ENCODE measurements around the gene LY6G6D.

LY6G6D gene

DNA sequence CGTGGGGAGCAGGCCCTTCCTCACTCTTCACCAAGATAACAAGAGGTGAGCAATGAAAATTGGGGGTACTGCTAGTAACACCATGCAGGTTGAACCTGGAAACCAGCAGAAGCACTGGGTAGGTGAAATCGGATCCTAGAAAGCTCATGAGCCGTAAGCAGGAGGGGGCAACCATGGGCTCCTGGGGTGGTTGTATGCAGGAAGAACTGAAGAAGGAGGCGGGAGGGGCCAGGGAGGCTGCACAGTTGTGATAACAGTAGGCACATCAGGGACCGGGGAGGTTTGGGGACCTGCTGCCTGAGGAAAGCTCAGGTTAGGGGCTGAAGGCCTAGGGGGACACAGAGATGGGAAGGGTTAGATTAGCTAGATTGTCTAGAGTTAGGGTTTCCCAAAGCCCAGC, 28.7 kb upstream of the LY6G6D start:
- Histone ChIP-seq H3K4me2 (ENCODE audit: low read depth, low read length) (no peak overlapping the region), H2AFZ (ENCODE audit: low read length) (no peak overlapping the region)

DNA sequence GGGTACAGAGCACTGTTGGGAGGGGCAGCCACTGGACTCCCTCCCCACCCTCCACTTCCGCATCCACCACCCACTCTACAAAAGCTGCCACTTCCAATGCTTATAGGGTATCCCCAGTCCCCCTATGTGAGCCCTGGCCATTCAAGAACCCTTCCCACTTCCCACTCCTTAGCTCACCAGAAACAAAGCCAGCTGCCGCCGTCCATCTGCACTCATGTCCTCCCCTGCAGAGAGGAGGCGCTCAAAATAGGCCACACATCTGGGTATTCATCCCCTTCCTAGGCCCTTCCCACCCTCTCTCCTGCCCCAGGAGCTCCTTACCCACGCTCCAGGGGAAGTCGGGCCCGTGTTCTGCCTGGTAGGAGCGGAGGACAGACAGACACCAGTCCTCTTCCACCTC, 27.8 kb upstream of the LY6G6D start:
- Histone ChIP-seq H3K36me3 (replicated peaks; ENCODE audit: insufficient read depth, low read length) (no peaks in the 10 kb centered on the region), H3K27me3 (replicated peaks; ENCODE audit: insufficient read depth, low read length) (no peaks in the 10 kb centered on the region), H3F3A (ENCODE audit: insufficient read depth, low read length) (no peaks in the 10 kb centered on the region), H3K79me2 (ENCODE audit: low read length) (no peaks in the 10 kb centered on the region), H4K20me1 (ENCODE audit: insufficient read depth, low read length) (no peaks in the 10 kb centered on the region), H2AFZ (ENCODE audit: low read length) (no peak overlapping the region), H3K4me2 (ENCODE audit: low read depth, low read length) (no peak overlapping the region), H3K9me2 (replicated peaks; ENCODE audit: insufficient read depth, low read length) (no peaks in the 10 kb centered on the region), H3K27ac (ENCODE audit: low read length) (no peak overlapping the region), H3K9me3 (replicated peaks; ENCODE audit: insufficient read depth, low read length) (no peaks in the 10 kb centered on the region), H3K4me3 (ENCODE audit: low read length) (no peak overlapping the region), H3K4me1 (ENCODE audit: low read length) (no peaks in the 10 kb centered on the region), H3K9ac (ENCODE audit: low read length) (no peak overlapping the region)
- TF ChIP-seq, protein P1, sequence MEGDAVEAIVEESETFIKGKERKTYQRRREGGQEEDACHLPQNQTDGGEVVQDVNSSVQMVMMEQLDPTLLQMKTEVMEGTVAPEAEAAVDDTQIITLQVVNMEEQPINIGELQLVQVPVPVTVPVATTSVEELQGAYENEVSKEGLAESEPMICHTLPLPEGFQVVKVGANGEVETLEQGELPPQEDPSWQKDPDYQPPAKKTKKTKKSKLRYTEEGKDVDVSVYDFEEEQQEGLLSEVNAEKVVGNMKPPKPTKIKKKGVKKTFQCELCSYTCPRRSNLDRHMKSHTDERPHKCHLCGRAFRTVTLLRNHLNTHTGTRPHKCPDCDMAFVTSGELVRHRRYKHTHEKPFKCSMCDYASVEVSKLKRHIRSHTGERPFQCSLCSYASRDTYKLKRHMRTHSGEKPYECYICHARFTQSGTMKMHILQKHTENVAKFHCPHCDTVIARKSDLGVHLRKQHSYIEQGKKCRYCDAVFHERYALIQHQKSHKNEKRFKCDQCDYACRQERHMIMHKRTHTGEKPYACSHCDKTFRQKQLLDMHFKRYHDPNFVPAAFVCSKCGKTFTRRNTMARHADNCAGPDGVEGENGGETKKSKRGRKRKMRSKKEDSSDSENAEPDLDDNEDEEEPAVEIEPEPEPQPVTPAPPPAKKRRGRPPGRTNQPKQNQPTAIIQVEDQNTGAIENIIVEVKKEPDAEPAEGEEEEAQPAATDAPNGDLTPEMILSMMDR (IDR thresholded peaks at IDR 0.05; ENCODE audit: low read length): no peak
- TF ChIP-seq EZH2 (optimal IDR thresholded peaks at IDR 0.05; ENCODE audit: low read depth, low read length) (no peak), EZH2phosphoT487 (IDR thresholded peaks at IDR 0.05; ENCODE audit: low read length) (no peak)
- DNase-seq: no peak

More for the DNA sequence above, 28.7 kb upstream of the LY6G6D start:
- H3K4me1 ChIP-seq (ENCODE audit: low read length): no peaks in the 10 kb centered on the region
- no peaks in the 10 kb centered on the region for H4K20me1 ChIP-seq (ENCODE audit: insufficient read depth, low read length)
- H3K27me3 ChIP-seq (replicated peaks; ENCODE audit: insufficient read depth, low read length): no peaks in the 10 kb centered on the region
- no peaks in the 10 kb centered on the region for H3K9me3 ChIP-seq (replicated peaks; ENCODE audit: insufficient read depth, low read length)
- no peaks in the 10 kb centered on the region for H3K79me2 ChIP-seq (ENCODE audit: low read length)
- no peak overlapping the region for H3K4me3 ChIP-seq (ENCODE audit: low read length)
- H3K9ac ChIP-seq (ENCODE audit: low read length): no peak overlapping the region
- H3K27ac ChIP-seq (ENCODE audit: low read length): no peak overlapping the region
- no peaks in the 10 kb centered on the region for H3K9me2 ChIP-seq (replicated peaks; ENCODE audit: insufficient read depth, low read length)
- no peak for DNase-seq
- H3K36me3 ChIP-seq (replicated peaks; ENCODE audit: insufficient read depth, low read length): no peaks in the 10 kb centered on the region
- no peaks in the 10 kb centered on the region for H3F3A ChIP-seq (ENCODE audit: insufficient read depth, low read length)
- TF ChIP-seq EZH2 (optimal IDR thresholded peaks at IDR 0.05; ENCODE audit: low read depth, low read length): no peak
- TF ChIP-seq, protein P1 (IDR thresholded peaks at IDR 0.05; ENCODE audit: low read length): no peak

DNA sequence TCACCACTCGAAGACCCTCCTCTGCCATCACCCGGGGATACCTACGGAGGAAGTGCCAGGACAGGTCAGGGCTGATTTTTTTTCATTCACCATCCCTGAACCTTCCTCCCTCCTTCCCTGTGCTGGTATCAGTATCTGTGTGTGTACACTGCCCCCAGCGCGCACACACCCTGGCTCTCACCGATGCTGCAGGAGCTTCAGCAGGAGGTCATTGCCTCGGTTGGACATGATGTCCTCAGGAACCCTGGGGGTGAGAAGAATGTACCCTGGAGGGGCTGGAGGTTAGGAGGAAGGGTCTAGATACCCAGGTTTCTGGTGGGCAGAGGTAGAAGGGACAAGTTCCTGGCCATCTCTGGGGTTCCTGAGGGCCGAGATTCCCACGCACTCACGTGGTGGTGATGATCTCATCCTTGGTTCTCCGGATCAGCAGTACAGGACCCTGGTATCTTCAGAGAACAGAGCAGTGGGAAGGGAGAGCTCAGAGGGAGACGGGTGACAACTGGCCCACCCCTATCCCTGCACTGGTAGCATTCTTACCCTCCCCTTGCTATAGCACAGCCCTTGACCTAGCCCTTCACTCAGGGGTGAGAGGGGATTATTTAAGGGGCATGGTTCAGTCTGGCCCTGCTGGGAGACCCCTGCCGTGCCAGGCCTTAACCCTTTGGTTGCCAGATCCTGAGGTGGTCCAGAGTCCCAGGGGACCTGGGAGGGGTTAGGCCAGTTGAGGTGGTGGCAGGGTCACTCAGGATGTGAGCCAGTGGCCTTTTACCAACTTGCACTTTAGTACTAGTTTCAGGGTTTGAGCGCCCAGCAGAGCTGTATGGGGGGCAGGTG, 27.1 kb upstream of the LY6G6D start:
- H4K20me1 ChIP-seq (ENCODE audit: insufficient read depth, low read length): no peaks in the 10 kb centered on the region
- no peaks in the 10 kb centered on the region for H3K36me3 ChIP-seq (replicated peaks; ENCODE audit: insufficient read depth, low read length)
- no peaks in the 10 kb centered on the region for H3K9me2 ChIP-seq (replicated peaks; ENCODE audit: insufficient read depth, low read length)
- no peak for DNase-seq
- H3K9ac ChIP-seq (ENCODE audit: low read length): no peak overlapping the region
- no peaks in the 10 kb centered on the region for H3K27me3 ChIP-seq (replicated peaks; ENCODE audit: insufficient read depth, low read length)
- TF ChIP-seq, protein P1 (IDR thresholded peaks at IDR 0.05; ENCODE audit: low read length): no peak
- no peak for TF ChIP-seq EZH2phosphoT487 (IDR thresholded peaks at IDR 0.05; ENCODE audit: low read length)
- TF ChIP-seq EZH2 (optimal IDR thresholded peaks at IDR 0.05; ENCODE audit: low read depth, low read length): no peak
- no peak overlapping the region for H3K4me2 ChIP-seq (ENCODE audit: low read depth, low read length)
- no peaks in the 10 kb centered on the region for H3K79me2 ChIP-seq (ENCODE audit: low read length)
- H3K27ac ChIP-seq (ENCODE audit: low read length): no peak overlapping the region
- H2AFZ ChIP-seq (ENCODE audit: low read length): no peak overlapping the region
- H3F3A ChIP-seq (ENCODE audit: insufficient read depth, low read length): no peaks in the 10 kb centered on the region
- H3K4me1 ChIP-seq (ENCODE audit: low read length): no peaks in the 10 kb centered on the region
- H3K9me3 ChIP-seq (replicated peaks; ENCODE audit: insufficient read depth, low read length): no peaks in the 10 kb centered on the region
- no peak overlapping the region for H3K4me3 ChIP-seq (ENCODE audit: low read length)
